Measurements from ENCODE around the gene TEX13C.

Gene TEX13C

GRCh38 chrX:125326599-125326998, 6.9 kb downstream of the TEX13C start:
- no peak for ATAC-seq (ENCODE audit: insufficient read depth, low read depth)
- H2AFZ ChIP-seq (ENCODE audit: low read depth, low read length): no peak overlapping the region
- no peaks in the 10 kb centered on the region for H3K4me1 ChIP-seq (ENCODE audit: insufficient read depth, low read length)
- no peak for DNase-seq
- no peaks in the 10 kb centered on the region for H4K20me1 ChIP-seq (ENCODE audit: insufficient read depth, low read length)
- no peak overlapping the region for H3K9ac ChIP-seq (ENCODE audit: low read depth, low read length)
- no peak overlapping the region for H3K4me2 ChIP-seq (ENCODE audit: insufficient read depth, low read length)
- H3K4me3 ChIP-seq (ENCODE audit: low read depth in 1 of 2, low read length in 2 of 2): no peak overlapping the region
- no peaks in the 10 kb centered on the region for H3K79me2 ChIP-seq (ENCODE audit: insufficient read depth, low read length)
- no peak for TF ChIP-seq EZH2 (IDR thresholded peaks at IDR 0.05; ENCODE audit: borderline replicate concordance, low read depth, low read length, severe bottlenecking)
- TF ChIP-seq CTCF (IDR thresholded peaks at IDR 0.05; ENCODE audit: borderline replicate concordance, extremely low read depth, low read length, poor library complexity, severe bottlenecking): no peak
- no peaks in the 10 kb centered on the region for H3K9me3 ChIP-seq (ENCODE audit: insufficient read depth, low read length, severe bottlenecking)
- H3K27me3 ChIP-seq (ENCODE audit: insufficient read depth, low read length, poor library complexity): no peaks in the 10 kb centered on the region
- no peaks in the 10 kb centered on the region for H3K36me3 ChIP-seq (ENCODE audit: insufficient read depth, low read length)
- H3K27ac ChIP-seq (ENCODE audit: low read length): no peak overlapping the region

GRCh38 chrX:125327891-125328290, 8.2 kb downstream of the TEX13C start:
- Histone ChIP-seq H3K27me3 (ENCODE audit: insufficient read depth, low read length, poor library complexity) (no peaks in the 10 kb centered on the region), H3K36me3 (ENCODE audit: insufficient read depth, low read length) (no peaks in the 10 kb centered on the region), H3K4me1 (ENCODE audit: insufficient read depth, low read length) (no peaks in the 10 kb centered on the region), H3K4me2 (ENCODE audit: insufficient read depth, low read length) (no peak overlapping the region), H3K9me3 (ENCODE audit: insufficient read depth, low read length, severe bottlenecking) (no peaks in the 10 kb centered on the region), H3K9ac (ENCODE audit: low read depth, low read length) (no peak overlapping the region), H3K27ac (ENCODE audit: low read length) (no peak overlapping the region), H3K79me2 (ENCODE audit: insufficient read depth, low read length) (no peaks in the 10 kb centered on the region), H2AFZ (ENCODE audit: low read depth, low read length) (no peak overlapping the region), H4K20me1 (ENCODE audit: insufficient read depth, low read length) (no peaks in the 10 kb centered on the region), H3K4me3 (ENCODE audit: low read depth in 1 of 2, low read length in 2 of 2) (no peak overlapping the region)
- TF ChIP-seq EZH2 (IDR thresholded peaks at IDR 0.05; ENCODE audit: borderline replicate concordance, low read depth, low read length, severe bottlenecking) (no peak), CTCF (IDR thresholded peaks at IDR 0.05; ENCODE audit: borderline replicate concordance, extremely low read depth, low read length, poor library complexity, severe bottlenecking) (no peak)
- ATAC-seq (ENCODE audit: insufficient read depth, low read depth): no peak
- no peak for DNase-seq

- Histone ChIP-seq H3K4me1 (ENCODE audit: insufficient read depth, low read length) (no peaks in the 10 kb centered on the region), H3K27me3 (ENCODE audit: insufficient read depth, low read length, poor library complexity) (no peaks in the 10 kb centered on the region), H3K4me2 (ENCODE audit: insufficient read depth, low read length) (no peak overlapping the region), H3K9me3 (ENCODE audit: insufficient read depth, low read length, severe bottlenecking) (no peaks in the 10 kb centered on the region), H3K79me2 (ENCODE audit: insufficient read depth, low read length) (no peaks in the 10 kb centered on the region), H4K20me1 (ENCODE audit: insufficient read depth, low read length) (no peaks in the 10 kb centered on the region), H3K27ac (ENCODE audit: low read length) (no peak overlapping the region), H2AFZ (ENCODE audit: low read depth, low read length) (no peak overlapping the region), H3K36me3 (ENCODE audit: insufficient read depth, low read length) (no peaks in the 10 kb centered on the region), H3K9ac (ENCODE audit: low read depth, low read length) (no peak overlapping the region), H3K4me3 (ENCODE audit: low read depth in 1 of 2, low read length in 2 of 2) (no peak overlapping the region)
- ATAC-seq (ENCODE audit: insufficient read depth, low read depth) (no peak), DNase-seq (no peak)
- TF ChIP-seq EZH2 (IDR thresholded peaks at IDR 0.05; ENCODE audit: borderline replicate concordance, low read depth, low read length, severe bottlenecking) (no peak), CTCF (IDR thresholded peaks at IDR 0.05; ENCODE audit: borderline replicate concordance, extremely low read depth, low read length, poor library complexity, severe bottlenecking) (no peak)
Observed at GRCh38 chrX:125333583-125333982, 13.9 kb downstream of the TEX13C start.

- H3K4me3 ChIP-seq (ENCODE audit: low read depth in 1 of 2, low read length in 2 of 2): no peak overlapping the region
- H3K79me2 ChIP-seq (ENCODE audit: insufficient read depth, low read length): no peaks in the 10 kb centered on the region
- ATAC-seq (ENCODE audit: insufficient read depth, low read depth) (no peak), DNase-seq (no peak)
- H3K4me1 ChIP-seq (ENCODE audit: insufficient read depth, low read length): no peaks in the 10 kb centered on the region
- H2AFZ ChIP-seq (ENCODE audit: low read depth, low read length): no peak overlapping the region
- H3K4me2 ChIP-seq (ENCODE audit: insufficient read depth, low read length): no peak overlapping the region
- TF ChIP-seq EZH2 (IDR thresholded peaks at IDR 0.05; ENCODE audit: borderline replicate concordance, low read depth, low read length, severe bottlenecking) (no peak), CTCF (IDR thresholded peaks at IDR 0.05; ENCODE audit: borderline replicate concordance, extremely low read depth, low read length, poor library complexity, severe bottlenecking) (no peak)
- no peak overlapping the region for H3K27ac ChIP-seq (ENCODE audit: low read length)
- no peaks in the 10 kb centered on the region for H3K9me3 ChIP-seq (ENCODE audit: insufficient read depth, low read length, severe bottlenecking)
- H3K9ac ChIP-seq (ENCODE audit: low read depth, low read length): no peak overlapping the region
- no peaks in the 10 kb centered on the region for H3K36me3 ChIP-seq (ENCODE audit: insufficient read depth, low read length)
- no peaks in the 10 kb centered on the region for H3K27me3 ChIP-seq (ENCODE audit: insufficient read depth, low read length, poor library complexity)
- H4K20me1 ChIP-seq (ENCODE audit: insufficient read depth, low read length): no peaks in the 10 kb centered on the region
Observed at GRCh38 chrX:125340490-125340889, 20.8 kb downstream of the TEX13C start.

Measured in DND-41 (cell line).